Stimulated activated CD8-positive, alpha-beta memory T cell treated with anti-CD3 and anti-CD28 coated beads, Interleukin-7, amount 100 ng/mL, for 48 hours (primary cell): ENCODE data around the gene RMP24.

Experiments
- DNase-seq, 2 donors: peaks; one replicate each; pipeline ENCODE4 v3.0.0-alpha.2; 2020; ENCODE audit warnings: low read depth in 1 of 2; ENCODE audit errors: extremely low read depth in 1 of 2

RMP24 gene

DNA sequence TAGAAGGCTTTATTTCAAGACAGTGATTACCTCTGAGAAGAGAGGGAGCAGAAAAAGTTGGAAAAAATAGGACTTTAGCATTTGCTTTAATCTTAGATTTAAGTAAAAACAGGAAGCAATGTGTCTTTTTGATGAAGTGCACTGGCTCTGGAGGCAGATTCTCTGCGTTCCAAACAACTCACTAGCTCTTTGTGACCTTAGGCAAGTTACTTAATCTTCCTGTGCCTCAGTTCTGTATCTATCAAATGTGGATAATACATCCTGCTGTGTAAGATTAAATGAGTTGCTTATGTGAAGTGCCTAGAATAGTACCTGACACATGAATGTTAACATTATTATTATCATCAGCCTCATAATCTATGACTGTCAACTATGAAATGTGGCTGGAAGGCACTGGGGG is 52.5 kb downstream of the RMP24 start:
- DNase-seq: no peak

- DNase-seq: no peak
These were observed 56.4 kb downstream of the RMP24 start for GRCh38 chr18:36028859-36029258.
